HG03571 (cell line): Measurements from ENCODE around the gene SLC7A14.
"Not testable (repeated sequence)": the region's sequence is repeated elsewhere in the genome, so short reads cannot be mapped to it uniquely, and the experiment has no call there.

Experiments
- ATAC-seq: cut with Tn5 transposase; IDR thresholded peaks from one replicate; pipeline ENCODE4 v1.9.1; 2021; ENCODE audit not compliant: unreplicated experiment

The SLC7A14 gene

DNA sequence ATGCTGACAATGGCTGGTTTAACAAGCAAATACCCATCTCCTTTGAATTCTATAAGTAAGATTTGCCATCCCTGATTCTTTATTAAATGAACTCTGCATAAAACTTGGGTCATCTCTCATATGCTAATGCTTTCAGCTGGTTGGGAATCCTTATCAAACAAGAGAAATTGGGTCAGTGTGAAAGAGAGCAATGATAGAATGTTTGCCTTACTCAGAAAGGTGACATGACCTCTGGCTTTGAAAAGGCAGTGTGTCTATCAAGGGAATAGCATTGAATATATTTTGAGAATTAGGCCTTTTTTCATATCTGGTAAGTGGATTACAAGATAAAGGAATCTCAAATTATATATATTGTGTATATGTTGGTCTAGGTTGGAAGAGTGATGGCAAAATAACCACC is 8.7 kb upstream of the SLC7A14 start:
- no peak for ATAC-seq

DNA sequence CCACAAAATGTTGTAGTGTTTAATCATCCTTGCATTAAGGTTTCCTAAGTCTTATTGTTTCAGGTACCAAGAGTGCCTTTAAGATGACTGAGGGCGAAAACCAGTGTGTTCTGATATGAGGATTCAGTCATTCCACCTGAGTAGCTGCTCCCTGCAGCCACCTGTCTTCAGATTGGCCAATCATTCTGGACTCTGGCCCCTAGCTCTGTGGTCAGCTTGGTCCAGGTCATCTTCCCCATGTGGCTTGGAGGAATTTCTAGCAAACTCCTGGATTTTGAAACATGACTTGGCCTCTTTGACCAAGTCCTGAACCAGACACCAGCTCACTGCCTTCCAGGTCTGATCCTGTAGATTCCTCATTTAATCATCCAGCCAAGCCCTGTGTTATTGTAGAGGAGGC is 7.8 kb upstream of the SLC7A14 start:
- ATAC-seq, result no peak

GRCh38 chr3:170589113-170589512 is 3.2 kb upstream of the SLC7A14 start:
- no peak for ATAC-seq

- no peak for ATAC-seq
Observed at GRCh38 chr3:170585008-170585936, 603 bp downstream of the SLC7A14 start.

- no peak for ATAC-seq
Observed at GRCh38 chr3:170584585-170585007, 1.3 kb downstream of the SLC7A14 start.

DNA sequence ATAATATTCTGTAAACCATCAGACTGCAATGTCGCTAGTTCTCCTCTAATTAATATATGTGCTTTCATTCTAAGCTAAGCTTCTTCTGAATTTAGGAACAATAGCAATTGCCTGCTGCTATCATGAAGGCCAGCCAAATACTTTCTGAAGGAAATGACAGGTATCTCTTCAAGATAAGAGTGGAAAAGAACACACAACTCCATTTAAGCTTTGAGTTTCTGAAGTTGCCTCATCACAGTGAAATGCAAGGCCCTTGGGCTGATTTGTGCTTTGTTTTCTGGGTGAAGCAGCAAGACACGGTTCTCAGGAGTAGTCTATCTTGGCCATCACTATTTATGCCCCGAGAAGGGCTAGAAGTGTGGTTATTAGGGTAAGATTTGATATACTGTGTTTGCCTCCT is 6.2 kb downstream of the SLC7A14 start:
- ATAC-seq, result no peak

GRCh38 chr3:170572665-170573253 is 13.1 kb downstream of the SLC7A14 start:
- ATAC-seq, result peak; percentile 99

DNA sequence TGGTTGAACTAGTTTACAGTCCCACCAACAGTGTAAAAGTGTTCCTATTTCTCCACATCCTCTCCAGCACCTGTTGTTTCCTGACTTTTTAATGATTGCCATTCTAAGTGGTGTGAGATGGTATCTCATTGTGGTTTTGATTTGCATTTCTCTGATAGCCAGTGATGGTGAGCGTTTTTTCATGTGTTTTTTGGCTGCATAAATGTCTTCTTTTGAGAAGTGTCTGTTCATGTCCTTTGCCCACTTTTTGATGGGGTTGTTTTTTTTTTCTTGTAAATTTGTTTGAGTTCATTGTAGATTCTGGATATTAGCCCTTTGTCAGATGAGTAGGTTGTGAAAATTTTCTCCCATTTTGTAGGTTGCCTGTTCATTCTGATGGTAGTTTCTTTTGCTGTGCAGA is 18.3 kb downstream of the SLC7A14 start:
- not testable (repeated sequence) for ATAC-seq

DNA sequence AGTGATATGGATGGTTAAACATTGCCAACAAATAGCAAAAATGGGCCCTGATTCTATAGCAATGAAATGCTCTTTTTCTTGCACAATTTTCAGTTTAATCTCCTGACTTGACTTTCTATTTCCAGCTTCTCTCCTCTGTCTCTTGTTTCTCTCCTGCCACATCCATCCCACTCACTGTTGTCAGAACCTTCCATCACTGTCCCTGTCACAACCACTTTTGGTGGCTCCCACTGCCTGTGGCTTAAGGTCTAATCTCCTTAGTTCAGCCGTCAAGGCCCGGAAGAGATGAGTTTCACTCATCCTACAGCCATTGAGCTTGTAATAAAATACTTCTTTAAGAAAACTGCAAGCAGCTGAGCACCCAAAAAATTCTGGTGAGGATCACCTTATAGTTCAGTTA is 19.5 kb downstream of the SLC7A14 start:
- ATAC-seq, result no peak

- no peak for ATAC-seq
Observed at GRCh38 chr3:170565495-170565894, 20.4 kb downstream of the SLC7A14 start.

GRCh38 chr3:170564664-170565063 is 21.2 kb downstream of the SLC7A14 start:
- ATAC-seq, result no peak

DNA sequence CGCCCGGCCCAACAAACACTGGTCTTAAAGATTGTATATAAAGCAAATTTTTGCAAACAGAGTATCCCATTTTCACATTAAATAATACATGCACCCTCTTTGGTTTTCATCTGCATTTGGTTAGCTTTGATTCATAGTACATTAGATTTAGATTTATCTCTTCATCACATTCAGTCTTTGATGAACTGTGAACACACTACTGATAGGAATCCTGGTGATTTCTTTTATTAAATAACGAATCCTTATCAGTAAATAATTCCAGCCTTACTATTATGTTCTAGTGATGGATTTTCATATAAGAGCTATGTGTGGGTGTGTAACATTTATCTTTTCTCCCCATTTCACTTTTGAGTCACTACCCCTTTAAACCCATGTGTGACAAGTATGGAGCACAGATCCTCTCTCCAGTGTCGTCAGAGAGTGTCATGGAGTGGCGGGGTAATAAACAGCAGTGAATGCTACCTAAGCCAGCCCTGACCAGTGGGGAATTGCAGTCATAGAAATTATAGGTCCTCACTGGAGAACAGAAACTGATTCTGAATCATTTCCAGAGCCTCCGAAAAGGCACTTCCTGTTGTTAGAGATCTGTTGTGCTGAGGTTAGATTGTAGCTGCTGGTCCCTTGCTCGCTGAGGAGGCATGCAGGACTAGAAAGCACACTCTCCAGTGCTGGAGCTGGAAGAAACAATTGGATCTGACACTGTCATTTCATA is 22.0 kb downstream of the SLC7A14 start:
- peak; percentile 88 for ATAC-seq

DNA sequence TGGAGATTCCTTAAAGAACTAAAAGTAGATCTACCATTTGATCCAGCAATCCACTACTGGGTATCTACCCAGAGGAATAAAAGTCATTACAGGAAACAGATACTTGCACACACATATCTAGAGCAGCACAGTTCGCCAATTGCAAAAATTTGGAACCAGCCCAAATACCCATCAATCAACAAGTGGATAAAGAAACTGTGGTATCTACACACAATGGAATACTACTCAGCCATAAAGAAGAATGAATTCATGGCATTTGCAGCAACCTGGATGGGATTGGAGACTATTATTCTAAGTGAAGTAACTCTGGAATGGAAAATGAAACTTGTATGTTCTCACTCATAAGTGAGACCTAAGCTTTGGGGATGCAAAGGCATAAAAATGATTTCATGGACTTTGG is 23.8 kb downstream of the SLC7A14 start:
- no peak for ATAC-seq

DNA sequence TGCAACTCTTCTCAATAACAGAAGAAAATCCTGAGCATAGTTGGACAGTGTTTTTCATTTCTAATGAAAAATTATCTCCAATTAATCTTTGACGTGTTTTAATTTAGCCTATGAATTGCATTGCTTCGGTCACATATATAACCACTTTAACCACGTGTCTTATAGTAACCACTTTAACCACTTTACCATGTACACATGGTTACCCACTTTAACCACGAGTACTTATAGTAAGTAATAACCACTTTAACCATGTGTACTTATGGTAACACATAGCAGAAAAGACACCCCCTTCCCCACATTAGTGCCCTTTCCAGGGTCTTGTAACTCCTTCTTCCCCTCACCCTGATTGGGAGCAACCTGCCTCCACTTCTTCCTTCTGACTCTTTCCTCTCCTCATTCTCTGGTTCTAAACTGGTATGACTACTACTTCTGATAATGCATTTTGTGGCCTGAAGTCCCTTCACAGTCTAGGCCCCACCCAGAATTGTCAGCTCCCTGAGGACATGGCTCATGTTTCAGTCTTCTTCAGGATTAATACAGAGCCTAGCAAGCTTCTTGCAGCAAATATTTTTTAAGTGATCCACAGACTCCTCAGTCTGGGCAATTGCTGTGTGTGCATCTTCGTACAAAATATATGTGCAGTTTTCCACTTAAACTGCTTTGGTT is 25.0 kb downstream of the SLC7A14 start:
- no peak for ATAC-seq

DNA sequence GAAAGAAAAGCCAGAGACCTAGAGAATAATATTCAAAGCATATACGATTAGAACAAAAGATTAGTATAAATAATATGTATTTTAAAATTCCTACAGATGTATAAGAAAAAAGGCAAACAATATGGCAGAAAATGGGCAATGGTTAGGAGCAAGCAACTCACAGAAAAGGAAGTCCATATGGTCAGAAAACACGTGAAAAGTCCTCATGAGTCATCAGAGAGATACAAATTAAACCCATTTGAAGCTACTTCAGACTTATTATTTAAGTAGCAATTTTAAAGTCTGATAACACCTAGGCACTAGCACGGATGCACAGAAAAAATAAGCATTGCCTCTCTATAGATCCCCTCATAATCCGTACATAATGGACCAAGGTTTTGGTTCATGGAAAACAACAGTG is 25.6 kb downstream of the SLC7A14 start:
- ATAC-seq, result no peak

DNA sequence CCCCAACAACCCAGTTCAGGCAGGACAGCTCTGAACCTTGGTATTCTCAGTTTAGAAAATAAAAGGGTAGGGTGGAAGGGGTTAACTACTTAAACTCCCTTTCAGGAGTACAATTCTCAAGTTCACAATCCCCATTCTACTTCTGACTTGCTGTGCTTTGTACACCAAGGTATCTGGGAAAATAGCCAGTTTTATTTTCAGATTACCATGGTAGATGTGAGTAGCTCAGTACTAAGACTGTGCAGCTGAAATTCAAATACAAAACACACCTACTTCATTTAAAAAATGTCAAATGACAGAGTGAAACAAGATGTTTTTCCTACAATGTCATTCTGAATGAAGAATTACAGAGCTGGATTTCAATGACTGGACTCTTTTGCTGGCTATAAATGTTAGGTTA is 27.4 kb downstream of the SLC7A14 start:
- ATAC-seq, result no peak

DNA sequence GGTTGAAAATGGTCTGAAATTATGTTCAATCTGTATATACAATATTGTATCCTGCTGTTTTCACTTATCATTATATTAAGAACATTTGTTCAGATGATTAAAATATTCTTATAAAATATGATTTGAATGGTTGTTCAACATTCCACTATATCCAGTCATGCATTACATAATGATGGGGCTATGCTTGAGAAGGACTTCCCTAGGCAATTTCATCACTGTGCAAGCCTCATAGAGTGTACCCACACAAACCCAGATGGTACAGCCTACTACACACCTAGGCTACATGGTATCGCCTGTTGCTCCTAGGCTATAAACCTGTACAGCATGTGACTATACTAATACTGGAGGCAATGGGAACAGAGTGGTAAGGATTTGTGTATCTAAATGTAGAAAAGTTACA is 30.5 kb downstream of the SLC7A14 start:
- ATAC-seq, result no peak

- ATAC-seq, result no peak
Observed at GRCh38 chr3:170553788-170554757, 31.8 kb downstream of the SLC7A14 start.

DNA sequence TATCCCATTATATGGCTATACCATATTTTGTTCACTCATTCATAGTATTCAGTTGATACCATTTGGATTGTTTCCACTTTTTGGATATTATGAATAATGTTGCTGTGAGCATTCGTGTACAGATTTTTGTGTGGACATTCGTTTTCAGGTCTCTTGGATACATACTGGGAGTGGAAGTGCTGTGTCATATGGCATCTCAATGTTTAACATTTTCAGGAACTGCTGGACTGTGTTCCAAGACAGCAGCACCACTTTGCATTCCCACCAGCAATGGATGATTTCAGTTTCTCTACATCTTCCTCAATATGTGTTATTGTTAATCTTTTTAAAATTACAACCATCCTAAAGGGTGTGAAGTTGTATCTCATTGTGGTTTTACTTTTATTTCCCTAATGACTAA is 34.6 kb downstream of the SLC7A14 start:
- no peak for ATAC-seq

- no peak for ATAC-seq
Observed at GRCh38 chr3:170542704-170543103, 43.2 kb downstream of the SLC7A14 start.
